ENCODE measurements around the gene PROM1.

Gene PROM1

GRCh38 chr4:15982842-15983524, 100.8 kb downstream of the PROM1 start:
- DNase-seq: no peak

DNA sequence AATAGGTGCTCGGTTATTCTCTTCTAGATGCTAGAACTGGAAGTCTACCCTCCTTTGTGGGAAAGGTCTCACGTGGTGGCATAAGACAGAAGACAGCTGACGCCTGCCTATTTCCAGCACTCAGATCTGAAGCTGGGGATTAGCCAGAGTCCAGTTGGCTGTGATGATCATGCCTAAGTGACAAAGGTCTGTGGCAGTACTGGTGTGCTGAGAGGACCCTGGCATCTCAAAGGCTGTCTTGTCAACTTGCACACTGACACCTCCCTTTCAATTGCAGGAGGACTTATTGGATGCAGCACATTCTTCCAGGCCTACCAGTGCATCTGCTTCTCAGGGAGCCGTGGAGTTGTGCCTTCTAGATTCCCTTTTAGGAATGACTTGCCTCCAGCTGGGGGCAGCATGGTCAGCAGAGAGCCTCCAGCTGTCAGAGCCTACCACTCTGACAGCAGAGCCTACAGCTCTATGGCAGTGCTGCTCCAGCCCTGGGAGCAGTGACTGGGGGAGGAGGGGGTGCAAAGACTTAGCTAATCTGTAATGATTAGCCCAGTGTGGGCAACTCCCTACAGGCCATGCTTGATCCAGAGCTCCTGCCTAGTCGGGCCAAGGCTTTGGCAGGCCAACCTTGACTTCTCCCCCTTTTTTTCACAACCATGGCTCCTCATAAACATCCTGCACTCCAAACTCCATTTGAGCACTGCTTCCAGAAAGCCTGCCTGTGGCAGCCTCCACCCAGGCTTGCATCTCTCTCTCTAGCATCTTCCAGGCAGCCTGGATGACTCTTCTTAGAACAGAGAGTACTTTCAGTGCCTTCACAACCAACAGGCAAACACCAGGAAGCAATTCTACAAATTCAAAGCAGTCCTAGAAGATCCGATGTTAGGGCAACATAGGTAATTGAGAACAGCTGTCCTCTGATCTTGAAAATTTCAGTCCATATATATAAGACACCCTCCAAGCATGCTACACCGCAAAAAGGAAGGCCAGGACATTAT, 107.1 kb downstream of the PROM1 start:
- DNase-seq: no peak

GRCh38 chr4:15971068-15971801, 112.6 kb downstream of the PROM1 start:
- no peak for DNase-seq

GRCh38 chr4:15968551-15969300, 115.1 kb downstream of the PROM1 start:
- no peak for DNase-seq

DNA sequence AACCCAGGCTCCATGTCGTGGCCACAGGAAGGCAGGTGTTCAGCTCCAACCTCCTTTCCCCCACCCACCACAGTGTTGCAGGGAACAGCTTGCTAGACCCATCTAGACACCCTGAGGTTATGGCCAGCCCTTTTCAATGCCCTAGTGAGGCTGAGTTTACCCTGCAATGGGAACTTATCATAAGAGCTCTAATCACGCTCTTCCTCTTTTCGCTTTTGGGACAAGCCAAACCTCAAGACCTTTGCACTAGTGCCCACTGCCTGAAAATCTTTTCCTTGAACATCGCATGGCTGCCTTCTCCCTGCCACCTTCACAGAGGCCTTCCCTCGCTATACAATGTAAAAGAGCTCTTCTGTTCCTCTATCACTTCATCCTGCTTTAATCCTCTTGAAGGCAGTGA, 118.5 kb downstream of the PROM1 start:
- DNase-seq: no peak

DNA sequence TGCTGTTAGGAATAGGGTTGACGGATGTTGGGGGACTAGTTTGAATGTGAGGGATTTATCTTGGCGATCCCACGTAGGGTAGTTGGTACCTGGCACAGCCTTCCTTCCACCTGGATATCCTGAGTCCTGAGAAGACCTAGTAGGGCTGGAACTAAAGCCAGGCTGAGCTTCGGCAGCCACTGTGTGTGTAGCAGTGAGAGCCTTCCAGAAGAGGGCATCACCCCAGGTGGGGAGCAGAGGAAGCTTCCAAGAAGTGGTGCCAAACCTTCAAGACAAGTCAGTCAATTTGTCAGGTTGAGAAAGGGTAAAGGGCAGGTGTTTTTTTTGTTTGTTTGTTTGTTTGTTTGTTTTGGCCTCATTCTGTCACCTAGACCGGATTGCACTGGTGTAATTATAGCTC, 119.7 kb downstream of the PROM1 start:
- no peak for DNase-seq

DNA sequence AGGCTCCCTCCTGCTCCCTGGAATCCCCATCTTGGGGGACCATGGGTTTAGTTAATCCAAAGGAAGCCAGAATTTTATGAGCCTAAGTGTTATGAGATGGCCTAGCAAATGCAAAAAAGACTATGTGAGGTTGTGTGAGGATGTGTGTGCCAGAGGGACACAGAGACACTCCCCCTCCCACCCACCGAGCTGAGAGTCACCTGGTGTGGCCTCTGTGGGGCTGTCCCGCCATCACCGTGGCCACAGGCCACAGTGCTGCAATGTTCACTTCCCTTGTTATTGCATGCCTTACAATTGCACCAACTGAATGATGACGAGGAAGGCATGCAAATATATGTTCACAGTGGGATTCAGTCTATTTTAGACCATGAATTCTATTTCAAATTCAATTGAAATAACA, 120.2 kb downstream of the PROM1 start:
- no peak for DNase-seq

GRCh38 chr4:15963001-15963451, 120.8 kb downstream of the PROM1 start, which contains the start of gene FGFBP2:
FGFBP2 (minus strand) TSS chr4:15963175; CDS start chr4:15963129, 46 bp downstream.
- DNase-seq: peak; percentile 90

- no peak for DNase-seq
Observed at GRCh38 chr4:15961781-15962510, 121.9 kb downstream of the PROM1 start.

GRCh38 chr4:15958562-15958961, 125.3 kb downstream of the PROM1 start:
- no peak for DNase-seq

GRCh38 chr4:15956179-15956850, 127.5 kb downstream of the PROM1 start:
- DNase-seq: peak; percentile 84

DNA sequence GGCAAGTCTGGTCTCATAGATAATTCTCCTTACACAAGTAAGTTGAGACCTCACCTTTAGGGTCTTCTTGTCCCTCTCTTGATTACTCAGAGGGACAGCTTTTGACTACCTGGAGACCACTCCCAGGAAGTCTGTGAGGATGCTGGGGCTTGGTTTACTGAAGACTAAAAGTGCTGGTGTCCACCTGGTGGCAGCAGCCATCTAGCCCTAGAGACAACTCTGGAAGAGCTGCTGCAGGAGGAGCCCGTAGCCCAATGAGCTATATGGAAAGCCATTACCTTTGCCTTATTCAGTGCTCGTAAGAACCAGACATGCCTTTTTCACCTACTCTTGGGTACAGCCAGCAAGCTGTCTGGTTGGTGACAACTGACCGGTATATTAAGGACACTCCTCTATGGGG, 128.2 kb downstream of the PROM1 start:
- DNase-seq: no peak

DNA sequence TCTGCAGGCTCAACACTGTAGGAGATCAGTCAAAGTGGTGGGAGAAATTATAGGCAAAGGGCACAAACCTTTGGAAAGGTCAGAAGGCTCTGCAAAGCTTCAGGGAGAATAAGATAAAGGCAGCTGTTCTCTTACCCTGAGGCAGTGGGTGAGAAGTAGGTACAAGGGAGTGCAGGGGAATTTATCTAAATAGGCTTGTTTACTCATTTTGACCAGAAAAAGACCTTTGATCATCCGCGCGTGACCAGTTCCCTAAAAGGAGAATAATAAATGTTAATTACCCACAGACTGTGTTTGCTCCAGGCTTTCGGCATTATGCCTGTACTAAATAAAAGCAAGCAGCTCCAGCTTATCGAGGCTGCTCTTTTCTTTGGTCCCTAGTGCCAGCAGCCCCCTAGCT, 130.2 kb downstream of the PROM1 start:
- DNase-seq: no peak

DNA sequence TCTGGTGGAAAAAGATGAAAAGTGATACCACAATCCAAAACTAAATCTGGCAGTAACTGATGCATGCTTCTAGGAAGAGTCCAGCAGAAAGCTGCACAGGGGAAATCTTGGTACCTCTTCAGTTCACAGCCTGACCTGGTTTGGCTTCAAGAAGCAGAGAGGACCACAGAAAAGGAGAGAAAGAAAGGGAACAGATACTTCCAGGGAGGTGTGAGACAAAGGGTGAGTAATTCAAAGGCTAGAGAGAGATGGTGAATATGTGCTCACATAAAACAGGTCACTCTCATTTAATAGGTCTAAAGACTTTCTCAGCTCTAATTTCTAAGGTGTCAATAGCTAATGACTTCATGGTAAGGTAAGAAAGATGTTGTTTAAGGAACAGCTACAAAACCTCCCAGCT, 132.0 kb downstream of the PROM1 start:
- DNase-seq: no peak

- no peak for DNase-seq
Observed at GRCh38 chr4:15948826-15949225, 135.0 kb downstream of the PROM1 start.

- no peak for DNase-seq
Observed at GRCh38 chr4:15947684-15948083, 136.1 kb downstream of the PROM1 start.

DNA sequence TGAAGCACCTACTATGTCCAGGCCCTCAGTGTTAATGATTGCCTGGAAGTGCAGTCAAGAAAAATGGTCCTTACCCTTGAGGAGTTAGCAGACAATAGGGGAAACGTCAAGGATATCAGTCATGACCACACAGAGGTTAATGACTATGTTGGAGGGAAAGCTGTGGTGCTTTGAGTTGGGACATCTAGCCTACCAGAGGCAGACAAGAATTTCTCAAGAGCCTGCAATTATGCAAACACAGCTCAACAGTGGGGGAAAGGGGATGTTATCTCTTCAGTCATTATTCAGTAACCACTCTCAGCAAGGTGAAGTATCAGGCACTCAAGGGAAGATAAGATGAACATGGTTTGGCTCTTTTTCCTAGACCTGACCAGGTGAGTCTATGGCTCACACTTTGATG, 138.3 kb downstream of the PROM1 start:
- no peak for DNase-seq

GRCh38 chr4:15944895-15945294, 138.9 kb downstream of the PROM1 start:
- no peak for DNase-seq

GRCh38 chr4:15942283-15942682, 141.5 kb downstream of the PROM1 start:
- no peak for DNase-seq

- DNase-seq: no peak
Observed at GRCh38 chr4:15938640-15939039, 145.2 kb downstream of the PROM1 start, which contains the start of gene FGFBP1. FGFBP1 (minus strand) TSS chr4:15938740; CDS start chr4:15936632, 2,108 bp downstream.

DNA sequence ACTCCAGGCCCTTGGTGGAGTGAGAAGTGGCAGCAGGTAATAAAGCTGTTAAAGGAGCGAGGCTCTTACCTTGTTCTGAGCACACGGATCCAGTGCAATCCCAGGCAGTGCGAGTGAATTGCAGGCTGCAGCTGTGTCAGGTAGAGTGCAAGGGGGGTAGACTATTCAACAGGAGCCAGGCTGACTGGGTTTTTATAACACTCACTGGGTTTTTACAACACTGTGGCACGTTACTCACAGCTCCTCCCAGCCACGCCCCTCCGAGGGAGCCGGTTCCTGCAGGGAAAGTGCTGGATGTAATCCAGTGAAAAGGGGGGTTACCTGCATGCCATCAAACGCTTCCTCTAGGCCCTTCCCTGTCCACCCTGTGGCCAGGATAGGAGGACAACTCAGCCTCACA, 145.6 kb downstream of the PROM1 start:
- DNase-seq: peak; percentile 88
